DND-41 (cell line): ENCODE data around the gene TMEM132D.

Experiments
- CTCF ChIP-seq: IDR thresholded peaks from 2 replicates; pipeline ENCODE4 v1.5.1; 2012; ENCODE audit warnings: borderline replicate concordance, low read length, moderate library complexity, mild to moderate bottlenecking; ENCODE audit not compliant: poor library complexity, severe bottlenecking; ENCODE audit errors: extremely low read depth
- EZH2 ChIP-seq: IDR thresholded peaks from 3 replicates; pipeline ENCODE4 v1.6.1; 2012; ENCODE audit warnings: borderline replicate concordance, low read depth, mild to moderate bottlenecking, moderate library complexity, low read length, inconsistent platforms; ENCODE audit not compliant: severe bottlenecking

DNA sequence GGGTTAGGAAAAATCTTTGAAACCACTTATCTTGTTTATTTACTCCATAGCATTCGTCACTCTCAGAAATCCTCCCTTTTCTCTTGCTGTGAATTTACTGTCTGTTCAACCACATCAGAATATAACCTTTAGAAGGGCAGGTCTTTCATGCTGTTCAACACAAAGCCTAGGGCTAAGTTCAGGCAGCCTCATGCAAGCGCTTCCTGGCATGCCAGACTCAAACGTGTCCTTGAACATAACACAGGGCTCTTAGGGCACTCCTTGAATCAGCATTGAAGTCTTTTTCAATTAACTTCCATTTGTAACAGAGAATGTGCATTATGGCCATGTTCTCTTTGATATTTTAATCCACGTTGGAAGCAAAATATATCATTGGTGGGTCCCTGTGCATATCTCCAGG is 672.8 kb downstream of the TMEM132D start:
- TF ChIP-seq CTCF (no peak), EZH2 (no peak)
